BE2C (cell line): ENCODE data around the gene OR52H1.
A peak's percentile ranks its signal among the peaks of the same experiment; 100 is the strongest.

ENCODE experiments used
- DNase-seq: peaks from one replicate; pipeline ENCODE4 v3.0.0-alpha.2; 2020
- H3K27me3 ChIP-seq: fragments of 250-450 bp; sonication (Bioruptor Pico); 2 replicates; pipeline ENCODE4 v1.5.1; 2020; ENCODE audit warnings: mild to moderate bottlenecking
- H3K36me3 ChIP-seq: fragments of 250-450 bp; sonication (Bioruptor Pico); 2 replicates; pipeline ENCODE4 v1.5.1; 2020; ENCODE audit warnings: mild to moderate bottlenecking
- H3K4me1 ChIP-seq: fragments of 250-450 bp; sonication (Bioruptor Pico); 2 replicates; pipeline ENCODE4 v1.5.1; 2020
- H3K4me3 ChIP-seq: 2 replicates; pipeline ENCODE4 v1.5.1; 2011; ENCODE audit warnings: low read depth, low read length
- H3K9me3 ChIP-seq: fragments of 250-450 bp; sonication (Bioruptor Pico); 2 replicates; pipeline ENCODE4 v1.5.1; 2020
- CTCF ChIP-seq: IDR thresholded peaks from 2 replicates; pipeline ENCODE4 v1.5.1; 2012; ENCODE audit warnings: mild to moderate bottlenecking, low read depth, low read length

Gene OR52H1

GRCh38 chr11:5508605-5509004 lies 39.7 kb downstream of the OR52H1 start:
- DNase-seq = no peak
- H3K27me3 ChIP-seq = no peaks in the 10 kb centered on the region
- H3K36me3 ChIP-seq = no peaks in the 10 kb centered on the region
- no peaks in the 10 kb centered on the region for H3K4me1 ChIP-seq
- TF ChIP-seq CTCF = no peak
- no peak overlapping the region for H3K4me3 ChIP-seq
- no peaks in the 10 kb centered on the region for H3K9me3 ChIP-seq

- Histone ChIP-seq H3K4me3 (no peak overlapping the region), H3K27me3 (no peaks in the 10 kb centered on the region), H3K4me1 (no peaks in the 10 kb centered on the region), H3K36me3 (no peaks in the 10 kb centered on the region), H3K9me3 (no peaks in the 10 kb centered on the region)
- peak; percentile 42 for DNase-seq
- TF ChIP-seq CTCF = no peak
Observed at GRCh38 chr11:5507933-5508305, 40.4 kb downstream of the OR52H1 start.

- Histone ChIP-seq H3K9me3 (no peaks in the 10 kb centered on the region), H3K36me3 (no peaks in the 10 kb centered on the region), H3K4me3 (no peak overlapping the region), H3K4me1 (no peaks in the 10 kb centered on the region), H3K27me3 (no peaks in the 10 kb centered on the region)
- TF ChIP-seq CTCF = no peak
- DNase-seq = no peak
Observed at GRCh38 chr11:5507177-5507932, 41.0 kb downstream of the OR52H1 start.

DNA sequence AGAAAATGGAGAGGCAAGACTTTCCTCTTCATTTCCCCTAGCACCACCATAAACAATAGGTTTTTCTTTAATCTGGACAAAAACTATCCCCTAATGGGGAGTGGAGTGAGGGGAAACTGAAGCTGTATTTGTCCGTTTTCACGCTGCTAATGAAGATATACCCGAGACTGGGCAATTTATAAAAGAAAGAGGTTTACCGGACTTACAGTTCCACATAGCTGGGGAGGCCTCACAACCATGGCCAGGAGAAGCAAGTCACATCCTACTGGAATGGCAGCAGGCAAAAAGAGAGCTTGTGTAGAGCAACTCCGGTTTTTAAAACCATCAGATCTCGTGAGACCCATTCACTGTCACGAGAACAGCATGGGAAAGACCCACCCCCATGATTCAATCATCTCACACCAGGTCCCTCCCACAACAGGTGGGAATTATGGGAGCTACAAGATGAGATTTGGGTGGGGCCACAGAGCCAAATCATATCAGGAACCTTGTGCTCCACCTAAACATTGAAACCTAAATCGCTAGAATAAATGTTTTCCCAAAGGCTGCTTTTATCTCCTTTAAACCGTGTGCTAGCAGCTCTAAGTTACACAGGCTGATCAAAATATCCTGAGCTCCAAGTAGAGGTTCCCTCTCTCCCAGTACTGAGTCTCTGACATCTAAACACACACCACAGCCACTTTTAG lies 42.8 kb downstream of the OR52H1 start:
- no peak for TF ChIP-seq CTCF
- no peak overlapping the region for H3K4me3 ChIP-seq
- no peaks in the 10 kb centered on the region for H3K9me3 ChIP-seq
- H3K36me3 ChIP-seq = no peaks in the 10 kb centered on the region
- no peak for DNase-seq
- no peaks in the 10 kb centered on the region for H3K4me1 ChIP-seq
- H3K27me3 ChIP-seq = no peaks in the 10 kb centered on the region

- Histone ChIP-seq H3K4me1 (no peaks in the 10 kb centered on the region), H3K27me3 (no peaks in the 10 kb centered on the region), H3K4me3 (no peak overlapping the region), H3K9me3 (no peaks in the 10 kb centered on the region), H3K36me3 (no peaks in the 10 kb centered on the region)
- no peak for TF ChIP-seq CTCF
- no peak for DNase-seq
Observed at GRCh38 chr11:5504403-5504921, 43.9 kb downstream of the OR52H1 start.

DNA sequence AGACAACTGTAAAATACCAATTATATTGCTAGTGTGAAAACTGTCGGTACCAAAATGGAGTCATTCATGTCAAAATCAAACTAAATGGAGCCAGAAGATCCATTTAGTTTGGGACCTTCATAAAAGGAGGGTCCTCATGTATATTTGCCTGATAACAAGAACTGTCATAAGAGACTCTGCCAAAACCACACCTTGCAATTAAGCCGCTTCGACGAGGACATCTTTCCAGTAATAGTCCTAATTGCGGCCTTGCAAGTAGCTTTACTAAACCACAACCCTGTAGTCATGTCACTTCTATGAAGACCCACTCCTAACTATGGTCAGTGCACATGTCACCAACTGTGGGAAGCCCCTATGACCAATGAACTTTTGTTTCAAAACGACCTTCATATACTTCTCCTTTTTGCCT lies 47.9 kb downstream of the OR52H1 start:
- Histone ChIP-seq H3K27me3 (no peaks in the 10 kb centered on the region), H3K4me3 (no peak overlapping the region), H3K36me3 (no peaks in the 10 kb centered on the region), H3K4me1 (no peaks in the 10 kb centered on the region), H3K9me3 (no peaks in the 10 kb centered on the region)
- no peak for TF ChIP-seq CTCF
- DNase-seq = no peak
